HG03575 (cell line): Measurements from ENCODE around the gene NTM.

Source experiments
- ATAC-seq: cut with Tn5 transposase; IDR thresholded peaks from one replicate; pipeline ENCODE4 v1.9.1; 2021; ENCODE audit not compliant: unreplicated experiment, insufficient number of reproducible peaks, low FRiP score; ENCODE audit errors: extremely low read depth

NTM gene

GRCh38 chr11:132217856-132218255 is 847.4 kb downstream of the NTM start:
- ATAC-seq, result no peak

GRCh38 chr11:132220474-132220873 is 850.1 kb downstream of the NTM start:
- no peak for ATAC-seq

GRCh38 chr11:132222345-132222744 is 851.9 kb downstream of the NTM start:
- ATAC-seq, result no peak

GRCh38 chr11:132226522-132226921 is 856.1 kb downstream of the NTM start:
- no peak for ATAC-seq

- no peak for ATAC-seq
These were observed 858.4 kb downstream of the NTM start for GRCh38 chr11:132228746-132229325.

GRCh38 chr11:132231656-132232347 is 861.4 kb downstream of the NTM start:
- no peak for ATAC-seq

- no peak for ATAC-seq
These were observed 864.5 kb downstream of the NTM start for GRCh38 chr11:132234878-132235277.

GRCh38 chr11:132237781-132238180 is 867.4 kb downstream of the NTM start:
- no peak for ATAC-seq

GRCh38 chr11:132238331-132238866 is 868.0 kb downstream of the NTM start:
- no peak for ATAC-seq

- no peak for ATAC-seq
These were observed 870.0 kb downstream of the NTM start for GRCh38 chr11:132240374-132240773.

- no peak for ATAC-seq
These were observed 872.2 kb downstream of the NTM start for GRCh38 chr11:132242632-132243031.

GRCh38 chr11:132244846-132245245 is 874.4 kb downstream of the NTM start:
- ATAC-seq, result no peak

- no peak for ATAC-seq
These were observed 875.3 kb downstream of the NTM start for GRCh38 chr11:132245403-132246385.

GRCh38 chr11:132248580-132248979 is 878.2 kb downstream of the NTM start:
- ATAC-seq, result no peak

- ATAC-seq, result no peak
These were observed 878.8 kb downstream of the NTM start for GRCh38 chr11:132249256-132249655.

- no peak for ATAC-seq
These were observed 880.6 kb downstream of the NTM start for GRCh38 chr11:132251061-132251460.

GRCh38 chr11:132253469-132254264 is 883.3 kb downstream of the NTM start:
- no peak for ATAC-seq

GRCh38 chr11:132254906-132255305 is 884.5 kb downstream of the NTM start:
- no peak for ATAC-seq
